Measurements from ENCODE around the gene GFER. TPM values are rescaled to one million over a fixed set of nuclear protein-coding genes. Genes with fewer than 3 reads are reported as not detected.
A peak's percentile ranks its signal among the peaks of the same experiment; 100 is the strongest.

GFER gene
- total and polyA plus RNA-seq, 9 of the 15 experiments (the other 6 are each of a cell fraction or from before 2014, with no cell fraction given): 4.3 to 53.7 (median 19.8) TPM

GRCh38 chr16:1942810-1943726, 40.9 kb upstream of the GFER start, which contains the start of gene MSRB1 (continued):
- TF ChIP-seq MAZ (CRISPR knock-in tag; conservative IDR thresholded peaks at IDR 0.05 in 1 of 2, IDR thresholded peaks at IDR 0.05 in 1 of 2) (peak; percentile 49 to 61; a peak in 2 of 4 replicates), PRPF4 (IDR thresholded peaks at IDR 0.05; ENCODE audit: insufficient read depth, low read depth, low read length, poor library complexity, severe bottlenecking) (no peak), ZNF644 (tag; IDR thresholded peaks at IDR 0.05; ENCODE audit: low read depth) (no peak), OTX1 (CRISPR knock-in tag; IDR thresholded peaks at IDR 0.05) (no peak), NCOA1 (IDR thresholded peaks at IDR 0.05; ENCODE audit: low read depth) (no peak), ZEB2 (IDR thresholded peaks at IDR 0.05) (peak; percentile 37; the same call in 1 of the 2 replicates), FOXA3 (CRISPR knock-in tag; conservative IDR thresholded peaks at IDR 0.05 in 1 of 2, IDR thresholded peaks at IDR 0.05 in 1 of 2) (no peak), SAFB2 (IDR thresholded peaks at IDR 0.05; ENCODE audit: borderline replicate concordance, low read depth, low read length, severe bottlenecking) (no peak), ZNF316 (IDR thresholded peaks at IDR 0.05) (no peak), ZNF239 (CRISPR knock-in tag; IDR thresholded peaks at IDR 0.05) (no peak), STAG1 (CRISPR knock-in tag; IDR thresholded peaks at IDR 0.05; ENCODE audit: borderline replicate concordance) (no peak), HSF4 (CRISPR knock-in tag; IDR thresholded peaks at IDR 0.05; ENCODE audit: borderline replicate concordance) (no peak), GABPA (tag; conservative IDR thresholded peaks at IDR 0.05; ENCODE audit: low read depth) (peak; percentile 52; the same call in 1 of the 2 replicates), HMG20A (CRISPR knock-in tag; conservative IDR thresholded peaks at IDR 0.05) (no peak), TAF15 (IDR thresholded peaks at IDR 0.05; ENCODE audit: low read depth, low read length) (no peak), ZNF449 (CRISPR knock-in tag; IDR thresholded peaks at IDR 0.05) (no peak), BRD9 (IDR thresholded peaks at IDR 0.05; ENCODE audit: low read depth, partially characterized antibody) (peak; percentile 19), PHF20 (IDR thresholded peaks at IDR 0.05; ENCODE audit: partially characterized antibody) (no peak), ZNF75A (CRISPR knock-in tag; IDR thresholded peaks at IDR 0.05) (no peak), MED1 (CRISPR knock-in tag; IDR thresholded peaks at IDR 0.05; ENCODE audit: borderline replicate concordance) (no peak), DACH1 (IDR thresholded peaks at IDR 0.05; ENCODE audit: partially characterized antibody) (no peak), ZNF717 (CRISPR knock-in tag; IDR thresholded peaks at IDR 0.05) (no peak)
